Neuronal stem cell (in vitro differentiated cells): ENCODE results near the gene ATG9A.
"Not testable (repeated sequence)": the region's sequence is repeated elsewhere in the genome, so short reads cannot be mapped to it uniquely, and the experiment has no call there.

Experiments used
- DNase-seq: peaks from one replicate; pipeline ENCODE4 v3.0.0-alpha.2; 2013; ENCODE audit warnings: low spot score
- H2AFZ ChIP-seq: one replicate; pipeline ENCODE4 v1.6.1; 2013; ENCODE audit warnings: mild to moderate bottlenecking, low read length, inconsistent platforms
- H2AK5ac ChIP-seq: 2 replicates; pipeline ENCODE4 v1.6.1; 2013; ENCODE audit warnings: low read depth, mild to moderate bottlenecking, inconsistent platforms, low read length, moderate library complexity, mixed read lengths
- H2BK120ac ChIP-seq: 2 replicates; pipeline ENCODE4 v1.6.1; 2013; ENCODE audit warnings: low read depth, mild to moderate bottlenecking, inconsistent platforms, low read length, moderate library complexity, mixed read lengths
- H2BK12ac ChIP-seq: one replicate; pipeline ENCODE4 v1.6.1; 2013; ENCODE audit warnings: low read length, inconsistent platforms
- H2BK15ac ChIP-seq: 2 replicates; pipeline ENCODE4 v1.6.1; 2013; ENCODE audit warnings: mild to moderate bottlenecking, low read length, inconsistent platforms, mixed read lengths
- H2BK5ac ChIP-seq: one replicate; pipeline ENCODE4 v1.6.1; 2013; ENCODE audit warnings: inconsistent platforms, mild to moderate bottlenecking, low read length, moderate library complexity
- H3K14ac ChIP-seq: one replicate; pipeline ENCODE4 v1.6.1; 2013; ENCODE audit warnings: low read length, inconsistent platforms
- H3K18ac ChIP-seq: 2 replicates; pipeline ENCODE4 v1.6.1; 2013; ENCODE audit warnings: low read length, inconsistent platforms
- H3K23ac ChIP-seq: 2 replicates; pipeline ENCODE4 v1.6.1; 2013; ENCODE audit warnings: low read depth, mild to moderate bottlenecking, mixed read lengths, low read length, inconsistent platforms; ENCODE audit not compliant: poor library complexity
- H3K27ac ChIP-seq: replicated peaks from 3 replicates; pipeline ENCODE4 v1.5.1; 2013; ENCODE audit warnings: low read length, inconsistent platforms
- H3K27me3 ChIP-seq, 3 experiments: 2 replicates each; pipeline ENCODE4 v1.6.1; 2013; ENCODE audit warnings: low read length in 3 of 3, mild to moderate bottlenecking in 2 of 3, inconsistent platforms in 1 of 3, low read depth in 1 of 3, mixed read lengths in 1 of 3, moderate library complexity in 1 of 3; ENCODE audit not compliant: control insufficient read depth in 3 of 3, insufficient read depth in 3 of 3
- H3K36me3 ChIP-seq, 2 donors: replicated peaks in 1 of 2; 2 replicates each; pipeline ENCODE4 v1.6.1; 2013; ENCODE audit warnings: low read length in 2 of 2; ENCODE audit not compliant: control insufficient read depth in 2 of 2, insufficient read depth in 2 of 2
- H3K4ac ChIP-seq: 2 replicates; pipeline ENCODE4 v1.6.1; 2013; ENCODE audit warnings: inconsistent platforms, mild to moderate bottlenecking, low read length, moderate library complexity
- H3K4me1 ChIP-seq, 2 donors: 1 replicate in 1 of 2; 2 replicates in 1 of 2; pipeline ENCODE4 v1.6.1; 2013; ENCODE audit warnings: low read length in 2 of 2, low read depth in 1 of 2; ENCODE audit not compliant: control insufficient read depth in 2 of 2, insufficient read depth in 1 of 2
- H3K4me2 ChIP-seq: one replicate; pipeline ENCODE4 v1.6.1; 2013; ENCODE audit warnings: mild to moderate bottlenecking, low read length, inconsistent platforms; ENCODE audit not compliant: insufficient read depth, poor library complexity, severe bottlenecking
- H3K4me3 ChIP-seq, 2 donors: 2 replicates each; pipeline ENCODE4 v1.5.1; 2013; ENCODE audit warnings: low read length in 2 of 2, mild to moderate bottlenecking in 2 of 2, inconsistent platforms in 1 of 2, moderate library complexity in 1 of 2
- H3K79me1 ChIP-seq: one replicate; pipeline ENCODE4 v1.6.1; 2013; ENCODE audit warnings: low read depth, mild to moderate bottlenecking, inconsistent platforms, low read length, moderate library complexity
- H3K9ac ChIP-seq: one replicate; pipeline ENCODE4 v1.6.1; 2013; ENCODE audit warnings: mild to moderate bottlenecking, low read depth, low read length, inconsistent platforms; ENCODE audit not compliant: poor library complexity
- H3K9me3 ChIP-seq, 2 donors: replicated peaks in 1 of 2; 2 replicates each; pipeline versions ENCODE3 to v1.6.1; 2013; ENCODE audit warnings: low read length in 2 of 2, mild to moderate bottlenecking in 2 of 2, inconsistent platforms in 1 of 2, low read depth in 1 of 2, mixed read lengths in 1 of 2, moderate library complexity in 1 of 2; ENCODE audit not compliant: control insufficient read depth in 2 of 2, insufficient read depth in 1 of 2
- H4K8ac ChIP-seq: one replicate; pipeline ENCODE4 v1.6.1; 2013; ENCODE audit warnings: low read depth, mild to moderate bottlenecking, inconsistent platforms, low read length, moderate library complexity
- H4K91ac ChIP-seq: one replicate; pipeline ENCODE4 v1.6.1; 2013; ENCODE audit warnings: low read length, low read depth, mild to moderate bottlenecking, inconsistent platforms; ENCODE audit not compliant: poor library complexity
- WGBS, 2 donors: extraction: QIAGEN DNeasy Blood & Tissue Kit; methylation state at CpG; one replicate each; pipeline ENCODE4 v1.1.7; 2013; ENCODE audit warnings: missing lambda C conversion rate in 2 of 2, mixed read lengths in 1 of 2; ENCODE audit not compliant: insufficient read length in 2 of 2, insufficient replicate concordance in 1 of 2; ENCODE audit errors: extremely low coverage in 2 of 2; 5-methylcytosine and 5-hydroxymethylcytosine counted together

ATG9A gene

GRCh38 chr2:219266886-219267285, 37.5 kb upstream of the ATG9A start:
- H4K8ac ChIP-seq: no peak overlapping the region
- H2AFZ ChIP-seq: no peak overlapping the region
- H4K91ac ChIP-seq: no peak overlapping the region
- no peak overlapping the region for H3K27ac ChIP-seq
- whole genome bisulfite sequencing, 2 donors: no CpG with 5 or more reads among the region's 1 CpG
- H3K23ac ChIP-seq: no peak overlapping the region
- H3K4me3 ChIP-seq: no peak overlapping the region
- H2BK15ac ChIP-seq: no peak overlapping the region
- H2BK5ac ChIP-seq: no peak overlapping the region
- H3K79me1 ChIP-seq: peaks cover 3% of the 10 kb centered on the region
- H2AK5ac ChIP-seq: no peak overlapping the region
- peaks cover 0 to 65% (median 2%) of the 10 kb centered on the region in 3 experiments for H3K27me3 ChIP-seq
- H2BK12ac ChIP-seq: no peak overlapping the region
- peak overlapping the region; percentile 15 for H3K9ac ChIP-seq
- H3K4me2 ChIP-seq: no peak overlapping the region
- no peak overlapping the region for H3K14ac ChIP-seq
- DNase-seq: no peak
- H2BK120ac ChIP-seq: no peak overlapping the region
- H3K36me3 ChIP-seq: no peaks in the 10 kb centered on the region
- no peak overlapping the region for H3K18ac ChIP-seq
- no peak overlapping the region for H3K4ac ChIP-seq
- H3K4me1 ChIP-seq: no peaks in the 10 kb centered on the region
- H3K9me3 ChIP-seq: no peaks in the 10 kb centered on the region

- no peak overlapping the region for H2BK12ac ChIP-seq
- no peak overlapping the region for H4K8ac ChIP-seq
- H2AFZ ChIP-seq: no peak overlapping the region
- no peak overlapping the region for H3K14ac ChIP-seq
- no peak overlapping the region for H3K9ac ChIP-seq
- H3K27me3 ChIP-seq: peaks cover 0 to 69% (median 3%) of the 10 kb centered on the region in 3 experiments
- no peak overlapping the region for H3K27ac ChIP-seq
- H3K4me3 ChIP-seq: no peak overlapping the region
- H2BK15ac ChIP-seq: peak overlapping the region; percentile 34
- no peak overlapping the region for H3K4me2 ChIP-seq
- no peaks in the 10 kb centered on the region for H3K9me3 ChIP-seq
- H2BK120ac ChIP-seq: no peak overlapping the region
- H3K4ac ChIP-seq: no peak overlapping the region
- DNase-seq: no peak
- no peak overlapping the region for H3K18ac ChIP-seq
- no peaks in the 10 kb centered on the region for H3K4me1 ChIP-seq
- H4K91ac ChIP-seq: no peak overlapping the region
- WGBS, 2 donors: no CpG with 5 or more reads among the region's 5 CpGs
- H3K79me1 ChIP-seq: no peaks in the 10 kb centered on the region
- H3K36me3 ChIP-seq: no peaks in the 10 kb centered on the region
- no peak overlapping the region for H2BK5ac ChIP-seq
- H2AK5ac ChIP-seq: no peak overlapping the region
- no peak overlapping the region for H3K23ac ChIP-seq
These were observed 36.8 kb upstream of the ATG9A start for GRCh38 chr2:219266232-219266631.

- Histone ChIP-seq H3K4me2 (no peak overlapping the region), H3K9me3 (no peaks in the 10 kb centered on the region), H3K14ac (no peak overlapping the region), H2AK5ac (no peak overlapping the region), H3K23ac (no peak overlapping the region), H3K9ac (no peak overlapping the region), H3K4me1 (no peaks in the 10 kb centered on the region), H3K36me3 (no peaks in the 10 kb centered on the region), H3K4me3 (no peak overlapping the region), H2BK12ac (no peak overlapping the region), H3K79me1 (no peaks in the 10 kb centered on the region), H2AFZ (no peak overlapping the region), H3K18ac (no peak overlapping the region), H4K91ac (no peak overlapping the region), H2BK15ac (no peak overlapping the region), H2BK5ac (no peak overlapping the region), H4K8ac (no peak overlapping the region), H3K4ac (no peak overlapping the region), H3K27me3 (peaks cover 0 to 63% (median 10%) of the 10 kb centered on the region in 3 experiments), H2BK120ac (no peak overlapping the region), H3K27ac (no peak overlapping the region)
- WGBS, 2 donors: no CpG with 5 or more reads among the region's 5 CpGs
- DNase-seq: no peak
These were observed 31.8 kb upstream of the ATG9A start for GRCh38 chr2:219261024-219261855.

GRCh38 chr2:219258942-219259341, 29.5 kb upstream of the ATG9A start:
- H3K36me3 ChIP-seq, H3K23ac ChIP-seq, H3K79me1 ChIP-seq, H2AK5ac ChIP-seq, H2BK15ac ChIP-seq, H3K27ac ChIP-seq, H2BK5ac ChIP-seq, H3K9ac ChIP-seq, H2AFZ ChIP-seq, H3K18ac ChIP-seq, H3K4me3 ChIP-seq, H4K8ac ChIP-seq, H4K91ac ChIP-seq, H3K4me1 ChIP-seq, H2BK12ac ChIP-seq, H3K4me2 ChIP-seq, H2BK120ac ChIP-seq, H3K4ac ChIP-seq, DNase-seq, H3K9me3 ChIP-seq, H3K14ac ChIP-seq: not testable (repeated sequence)
- WGBS, 2 donors: no CpG with 5 or more reads among the region's 10 CpGs
- peaks cover 11 to 69% (median 33%) of the 10 kb centered on the region in 3 experiments for H3K27me3 ChIP-seq
